Measurements from ENCODE around the gene TTBK2.

TTBK2 gene

GRCh38 chr15:42744195-42744594 lies 176.4 kb downstream of the TTBK2 start:
- TF ChIP-seq, protein P1, sequence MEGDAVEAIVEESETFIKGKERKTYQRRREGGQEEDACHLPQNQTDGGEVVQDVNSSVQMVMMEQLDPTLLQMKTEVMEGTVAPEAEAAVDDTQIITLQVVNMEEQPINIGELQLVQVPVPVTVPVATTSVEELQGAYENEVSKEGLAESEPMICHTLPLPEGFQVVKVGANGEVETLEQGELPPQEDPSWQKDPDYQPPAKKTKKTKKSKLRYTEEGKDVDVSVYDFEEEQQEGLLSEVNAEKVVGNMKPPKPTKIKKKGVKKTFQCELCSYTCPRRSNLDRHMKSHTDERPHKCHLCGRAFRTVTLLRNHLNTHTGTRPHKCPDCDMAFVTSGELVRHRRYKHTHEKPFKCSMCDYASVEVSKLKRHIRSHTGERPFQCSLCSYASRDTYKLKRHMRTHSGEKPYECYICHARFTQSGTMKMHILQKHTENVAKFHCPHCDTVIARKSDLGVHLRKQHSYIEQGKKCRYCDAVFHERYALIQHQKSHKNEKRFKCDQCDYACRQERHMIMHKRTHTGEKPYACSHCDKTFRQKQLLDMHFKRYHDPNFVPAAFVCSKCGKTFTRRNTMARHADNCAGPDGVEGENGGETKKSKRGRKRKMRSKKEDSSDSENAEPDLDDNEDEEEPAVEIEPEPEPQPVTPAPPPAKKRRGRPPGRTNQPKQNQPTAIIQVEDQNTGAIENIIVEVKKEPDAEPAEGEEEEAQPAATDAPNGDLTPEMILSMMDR (IDR thresholded peaks at IDR 0.05; ENCODE audit: low read depth, low read length, missing control alignments) = no peak
- no peak for DNase-seq (ENCODE audit: low read depth)

DNA sequence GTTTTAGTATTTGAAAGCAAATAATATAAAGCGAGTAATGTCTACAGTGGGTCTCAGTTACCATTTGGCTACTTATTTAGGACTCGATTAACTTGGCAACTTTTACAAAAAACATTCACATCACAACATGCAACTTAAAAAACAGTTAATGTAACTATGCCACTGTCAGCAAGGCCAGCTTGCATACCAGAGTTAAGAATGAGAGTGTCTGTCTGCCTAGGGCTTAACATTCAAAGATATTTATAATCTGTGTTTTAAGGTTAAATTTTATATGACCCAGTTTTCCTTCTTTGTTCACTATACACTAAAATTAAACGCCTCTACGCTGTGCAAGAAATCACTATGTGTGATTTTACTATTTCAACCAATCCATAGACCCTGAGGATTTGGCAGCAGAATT lies 178.4 kb downstream of the TTBK2 start:
- TF ChIP-seq, protein P1 (IDR thresholded peaks at IDR 0.05; ENCODE audit: low read depth, low read length, missing control alignments) = no peak
- DNase-seq (ENCODE audit: low read depth) = no peak
- H3K4me3 ChIP-seq (ENCODE audit: low read depth, low read length) = no peak overlapping the region

More at GRCh38 chr15:42744195-42744594, 176.4 kb downstream of the TTBK2 start:
- no peak overlapping the region for H3K4me3 ChIP-seq (ENCODE audit: low read depth, low read length)

- TF ChIP-seq, protein P1 (IDR thresholded peaks at IDR 0.05; ENCODE audit: low read depth, low read length, missing control alignments) = no peak
- H3K4me3 ChIP-seq (ENCODE audit: low read depth, low read length) = no peak overlapping the region
- no peak for DNase-seq (ENCODE audit: low read depth)
Observed at GRCh38 chr15:42741710-42742109, 178.9 kb downstream of the TTBK2 start.

DNA sequence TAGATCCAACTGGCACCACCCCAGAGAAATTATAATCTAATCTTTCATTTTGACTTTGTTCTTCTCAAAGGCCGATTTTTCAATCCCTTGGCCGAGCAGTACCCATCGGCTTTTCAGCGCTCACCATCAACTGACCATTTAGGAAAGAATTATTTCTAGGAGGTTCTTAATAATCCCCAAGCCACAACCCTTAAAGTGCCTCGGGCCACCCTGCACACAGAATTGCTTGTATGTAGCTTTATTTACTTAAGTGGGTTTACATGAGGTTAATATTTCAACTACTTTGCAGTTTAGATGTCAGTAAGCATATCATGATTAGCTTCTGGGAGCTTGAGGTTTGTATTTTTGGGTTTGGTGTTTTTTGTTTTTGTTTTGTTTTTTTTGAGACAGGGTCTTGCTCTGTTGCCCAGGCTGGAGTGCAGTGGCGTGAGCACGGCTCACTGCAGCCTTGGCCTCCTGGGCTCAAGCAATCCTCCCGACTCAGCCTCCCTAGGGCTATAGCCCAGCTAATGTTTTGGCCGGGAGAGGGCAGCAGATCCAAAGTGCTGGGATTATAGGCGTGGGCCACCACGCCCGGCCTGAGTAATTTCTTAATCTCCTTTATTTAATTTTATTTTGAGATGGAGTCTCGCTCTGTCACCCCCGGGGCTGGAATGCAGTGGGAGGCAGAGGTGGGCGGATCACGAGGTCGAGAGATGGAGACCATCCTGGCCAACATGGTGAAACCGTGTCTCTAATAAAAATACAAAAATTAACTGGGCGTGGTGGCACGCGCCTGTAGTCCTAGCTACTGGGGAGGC lies 182.8 kb downstream of the TTBK2 start:
- TF ChIP-seq, protein P1 (IDR thresholded peaks at IDR 0.05; ENCODE audit: low read depth, low read length, missing control alignments) = no peak
- no peak for DNase-seq (ENCODE audit: low read depth)

GRCh38 chr15:42736793-42737528 lies 183.6 kb downstream of the TTBK2 start, which contains the start of gene CDAN1:
TSS of gene CDAN1 (minus strand) at chr15:42737128. CDS start at chr15:42737102, 26 bp downstream.
- peak within 1 kb of the TSS; percentile 66 for H3K4me3 ChIP-seq (ENCODE audit: low read depth, low read length)
- TF ChIP-seq, protein P1 (IDR thresholded peaks at IDR 0.05; ENCODE audit: low read depth, low read length, missing control alignments) = no peak
- peak; percentile 26 for DNase-seq (ENCODE audit: low read depth)

More for the DNA sequence above, 182.8 kb downstream of the TTBK2 start:
- H3K4me3 ChIP-seq (ENCODE audit: low read depth, low read length) = peak overlapping the region; percentile 62

GRCh38 chr15:42736178-42736792 lies 184.3 kb downstream of the TTBK2 start:
- no peak for DNase-seq (ENCODE audit: low read depth)
- TF ChIP-seq, protein P1 (IDR thresholded peaks at IDR 0.05; ENCODE audit: low read depth, low read length, missing control alignments) = no peak

More at GRCh38 chr15:42736178-42736792, 184.3 kb downstream of the TTBK2 start:
- H3K4me3 ChIP-seq (ENCODE audit: low read depth, low read length) = peak overlapping the region; percentile 66

Measured in GM12864 (cell line).